MV-4-11 (cell line): Measurements from ENCODE around the gene MZF1.
"Not testable (repeated sequence)": the region's sequence is repeated elsewhere in the genome, so short reads cannot be mapped to it uniquely, and the experiment has no call there.

Source experiments
- DNase-seq: peaks from one replicate; lab custom pipeline; 2025; lab: John Stamatoyannopoulos, UW

Gene MZF1

GRCh38 chr19:58555369-58555885 lies 17.7 kb downstream of the MZF1 start:
- no peak for DNase-seq

GRCh38 chr19:58554494-58555368 lies 18.4 kb downstream of the MZF1 start, which contains the start of gene CHMP2A:
TSS of gene CHMP2A (minus strand) at chr19:58555105. CDS start at chr19:58554212, 893 bp downstream.
- DNase-seq: no peak

GRCh38 chr19:58553799-58554493 lies 19.2 kb downstream of the MZF1 start:
- DNase-seq: no peak

- DNase-seq: no peak
Measured at GRCh38 chr19:58552655-58553054, 20.5 kb downstream of the MZF1 start.

GRCh38 chr19:58551577-58552471 lies 21.3 kb downstream of the MZF1 start:
- no peak for DNase-seq

GRCh38 chr19:58551123-58551497 lies 22.0 kb downstream of the MZF1 start:
- DNase-seq: no peak

- DNase-seq: no peak
Measured at GRCh38 chr19:58550362-58551122, 22.6 kb downstream of the MZF1 start.

- no peak for DNase-seq
Measured at GRCh38 chr19:58549664-58550361, 23.3 kb downstream of the MZF1 start.

GRCh38 chr19:58548859-58549663 lies 24.1 kb downstream of the MZF1 start:
- no peak for DNase-seq

- no peak for DNase-seq
Measured at GRCh38 chr19:58547323-58548312, 25.5 kb downstream of the MZF1 start.

- DNase-seq: no peak
Measured at GRCh38 chr19:58546019-58546530, 27.1 kb downstream of the MZF1 start.

- DNase-seq: no peak
Measured at GRCh38 chr19:58545286-58546018, 27.7 kb downstream of the MZF1 start.

- DNase-seq: no peak
Measured at GRCh38 chr19:58544591-58545285, 28.4 kb downstream of the MZF1 start.

- DNase-seq: no peak
Measured at GRCh38 chr19:58543826-58544590, 29.1 kb downstream of the MZF1 start, which contains the start of gene TRIM28. TSS of gene TRIM28 (plus strand) at chr19:58544064. CDS start at chr19:58544758, 694 bp downstream.

- DNase-seq: not testable (repeated sequence)
Measured at GRCh38 chr19:58542641-58543372, 30.3 kb downstream of the MZF1 start.
